ENCODE data around the gene TOR2A.

TOR2A gene

DNA sequence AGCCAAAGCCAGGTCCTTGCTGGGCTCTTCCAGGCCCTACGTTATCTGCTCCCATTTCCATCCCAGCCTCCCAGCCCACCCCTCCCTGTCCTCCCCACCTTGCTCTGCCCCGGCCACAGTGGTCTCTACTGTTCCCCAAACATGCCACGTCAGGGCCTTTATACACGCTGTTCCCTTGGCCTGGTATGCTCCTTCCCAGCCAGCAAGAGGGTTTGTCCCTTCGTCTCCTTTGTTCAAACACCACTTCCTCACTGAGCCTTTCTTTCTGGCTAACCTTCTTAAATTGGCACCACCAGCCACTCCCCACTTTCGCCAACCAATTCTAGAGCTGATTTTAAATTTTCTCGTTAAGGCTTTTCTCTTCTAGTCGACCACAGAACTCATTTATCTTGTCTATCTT is 33.6 kb upstream of the TOR2A start:
- no peak overlapping the region for H3K4me3 ChIP-seq (ENCODE audit: low read depth, low read length)
- TF ChIP-seq, protein P1, sequence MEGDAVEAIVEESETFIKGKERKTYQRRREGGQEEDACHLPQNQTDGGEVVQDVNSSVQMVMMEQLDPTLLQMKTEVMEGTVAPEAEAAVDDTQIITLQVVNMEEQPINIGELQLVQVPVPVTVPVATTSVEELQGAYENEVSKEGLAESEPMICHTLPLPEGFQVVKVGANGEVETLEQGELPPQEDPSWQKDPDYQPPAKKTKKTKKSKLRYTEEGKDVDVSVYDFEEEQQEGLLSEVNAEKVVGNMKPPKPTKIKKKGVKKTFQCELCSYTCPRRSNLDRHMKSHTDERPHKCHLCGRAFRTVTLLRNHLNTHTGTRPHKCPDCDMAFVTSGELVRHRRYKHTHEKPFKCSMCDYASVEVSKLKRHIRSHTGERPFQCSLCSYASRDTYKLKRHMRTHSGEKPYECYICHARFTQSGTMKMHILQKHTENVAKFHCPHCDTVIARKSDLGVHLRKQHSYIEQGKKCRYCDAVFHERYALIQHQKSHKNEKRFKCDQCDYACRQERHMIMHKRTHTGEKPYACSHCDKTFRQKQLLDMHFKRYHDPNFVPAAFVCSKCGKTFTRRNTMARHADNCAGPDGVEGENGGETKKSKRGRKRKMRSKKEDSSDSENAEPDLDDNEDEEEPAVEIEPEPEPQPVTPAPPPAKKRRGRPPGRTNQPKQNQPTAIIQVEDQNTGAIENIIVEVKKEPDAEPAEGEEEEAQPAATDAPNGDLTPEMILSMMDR (IDR thresholded peaks at IDR 0.05; ENCODE audit: insufficient read depth, low read depth, low read length, missing control alignments): no peak
- no peak for DNase-seq (ENCODE audit: low read depth)

DNA sequence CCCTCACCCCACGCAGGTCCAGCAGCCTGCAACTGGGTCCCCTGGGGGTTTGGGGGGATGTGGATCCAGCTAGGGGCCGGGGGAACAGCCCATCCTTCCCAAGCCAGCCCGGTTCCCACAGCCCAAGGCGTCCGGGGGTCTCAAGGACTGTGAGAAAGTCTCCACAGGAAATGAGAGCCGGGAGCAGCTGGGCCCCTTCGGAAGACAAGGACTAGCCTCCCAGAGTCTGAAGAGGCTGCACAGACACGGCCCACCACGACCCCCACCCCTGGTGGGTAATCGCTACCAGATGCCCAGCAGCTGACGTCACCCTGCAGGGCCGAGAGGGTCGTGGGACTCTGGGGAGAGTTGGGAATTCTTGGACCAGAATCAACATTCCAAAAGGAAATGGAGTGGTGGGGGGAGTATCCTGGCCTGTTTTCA is 32.8 kb upstream of the TOR2A start:
- TF ChIP-seq, protein P1 (IDR thresholded peaks at IDR 0.05; ENCODE audit: insufficient read depth, low read depth, low read length, missing control alignments): no peak
- no peak overlapping the region for H3K4me3 ChIP-seq (ENCODE audit: low read depth, low read length)
- no peak for DNase-seq (ENCODE audit: low read depth)

DNA sequence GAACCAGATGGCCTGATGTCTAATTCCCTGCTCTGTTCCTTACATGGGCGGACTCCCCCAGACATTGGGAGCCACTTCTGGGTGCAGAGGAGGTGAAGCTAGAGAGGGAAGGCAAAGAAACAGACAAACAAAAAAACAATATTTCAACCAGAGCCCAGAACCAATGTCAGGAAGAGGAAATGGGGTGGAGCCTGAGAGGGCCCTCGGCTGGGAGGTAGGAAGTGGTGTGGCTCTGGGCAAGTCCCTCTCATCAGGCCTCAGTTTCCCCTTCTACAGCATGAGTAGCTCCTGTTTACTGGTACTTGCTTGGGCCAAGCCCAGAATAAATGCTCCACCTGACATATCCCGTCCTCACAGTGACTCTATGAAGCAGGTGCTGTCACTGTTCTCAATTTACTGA is 32.3 kb upstream of the TOR2A start:
- TF ChIP-seq, protein P1 (IDR thresholded peaks at IDR 0.05; ENCODE audit: insufficient read depth, low read depth, low read length, missing control alignments): no peak
- H3K4me3 ChIP-seq (ENCODE audit: low read depth, low read length): no peak overlapping the region
- no peak for DNase-seq (ENCODE audit: low read depth)

DNA sequence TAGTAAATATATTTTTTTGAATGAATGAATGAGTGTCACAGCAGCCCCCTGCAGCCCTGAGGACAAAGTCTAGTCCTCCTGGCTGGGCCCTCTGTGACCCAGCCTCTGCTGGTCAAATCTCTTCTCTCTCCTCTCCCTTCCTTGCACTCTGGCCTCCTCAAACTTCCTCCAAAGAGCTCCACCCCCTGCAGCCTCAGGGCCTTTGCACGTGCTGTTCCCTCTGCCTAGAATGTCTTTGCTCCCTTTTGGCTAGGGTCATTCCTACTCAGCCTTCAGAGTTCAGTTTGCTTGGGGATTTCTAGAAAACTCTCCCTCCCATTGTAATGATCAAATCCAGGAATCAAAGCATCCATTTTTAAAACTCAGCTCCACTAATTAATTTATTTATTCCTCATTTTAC is 30.3 kb upstream of the TOR2A start:
- TF ChIP-seq, protein P1 (IDR thresholded peaks at IDR 0.05; ENCODE audit: insufficient read depth, low read depth, low read length, missing control alignments): no peak
- H3K4me3 ChIP-seq (ENCODE audit: low read depth, low read length): no peak overlapping the region
- DNase-seq (ENCODE audit: low read depth): no peak

DNA sequence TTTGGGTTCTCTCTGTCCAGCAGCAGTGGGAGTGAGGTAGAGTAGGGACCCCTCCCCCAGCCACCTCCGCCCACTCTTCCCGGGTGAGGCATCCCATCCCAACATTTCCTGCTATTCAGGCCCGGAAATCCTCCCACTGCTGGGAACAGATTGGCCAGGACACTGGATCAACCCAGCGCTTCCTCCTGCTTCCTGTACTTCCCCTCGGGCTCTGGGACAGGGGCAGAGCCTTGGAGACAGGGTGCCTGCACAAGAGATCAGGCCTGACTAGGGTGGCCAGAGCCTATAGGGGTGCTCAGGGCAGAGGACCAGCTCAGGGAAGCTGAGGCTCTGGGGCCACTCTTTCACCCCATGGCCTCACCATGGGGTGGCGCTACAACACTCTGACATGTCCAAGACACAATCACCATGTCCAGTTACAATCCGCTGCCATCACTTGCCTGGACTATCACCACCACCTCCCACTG is 28.9 kb upstream of the TOR2A start:
- peak; percentile 51 for DNase-seq (ENCODE audit: low read depth)
- TF ChIP-seq, protein P1 (IDR thresholded peaks at IDR 0.05; ENCODE audit: insufficient read depth, low read depth, low read length, missing control alignments): peak; percentile 42
- no peak overlapping the region for H3K4me3 ChIP-seq (ENCODE audit: low read depth, low read length)

DNA sequence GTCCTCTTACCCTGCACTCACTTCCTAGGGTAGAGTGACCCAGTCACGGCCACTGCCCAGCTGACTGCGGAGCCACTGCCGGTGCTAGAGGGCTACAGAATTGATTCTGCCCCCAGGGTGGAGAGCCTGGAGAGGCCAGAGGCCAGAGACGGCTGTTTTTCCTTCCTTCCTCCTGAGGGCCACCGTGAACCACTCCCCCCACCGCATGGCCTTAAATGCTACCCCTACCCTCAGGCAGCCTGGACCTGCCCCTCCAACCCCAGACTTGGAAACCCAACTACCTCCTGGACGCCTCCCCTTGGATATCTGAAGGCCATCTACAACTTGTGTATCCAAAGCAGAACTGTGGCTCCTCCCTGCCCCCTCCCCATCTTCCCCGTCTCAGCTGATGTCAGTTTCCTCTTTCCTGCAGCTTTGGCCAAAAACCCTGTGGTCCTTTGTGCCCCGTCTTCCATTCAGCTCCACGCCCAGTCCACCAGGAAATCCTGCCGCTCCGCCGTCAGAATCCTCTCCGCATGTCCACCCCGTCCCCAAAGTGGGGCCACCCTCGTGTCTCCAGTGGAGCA is 27.1 kb upstream of the TOR2A start:
- no peak overlapping the region for H3K4me3 ChIP-seq (ENCODE audit: low read depth, low read length)
- TF ChIP-seq, protein P1 (IDR thresholded peaks at IDR 0.05; ENCODE audit: insufficient read depth, low read depth, low read length, missing control alignments): no peak
- DNase-seq (ENCODE audit: low read depth): no peak

DNA sequence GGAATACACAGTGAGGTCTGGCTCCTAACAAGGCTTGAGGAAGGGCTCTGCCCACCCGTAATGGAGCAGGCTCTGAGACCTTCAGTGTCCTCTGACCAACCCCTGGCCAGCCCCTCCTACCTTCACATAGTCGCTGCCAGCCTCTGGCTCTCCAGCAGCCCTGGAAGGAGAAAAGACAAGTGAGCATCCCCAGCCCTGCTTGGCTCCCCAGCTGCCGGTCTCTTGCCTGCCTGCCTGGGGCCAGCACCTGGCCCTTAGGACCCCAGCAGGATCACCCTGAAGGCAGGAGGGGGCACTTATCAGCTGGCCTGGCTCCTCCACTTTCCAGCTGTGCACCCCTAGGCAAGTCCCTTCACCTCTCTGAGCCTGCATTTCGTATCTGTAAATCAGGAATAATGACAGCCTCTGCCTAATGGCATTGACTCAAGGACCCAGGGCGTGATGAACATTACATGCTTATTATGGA is 26.4 kb upstream of the TOR2A start:
- H3K4me3 ChIP-seq (ENCODE audit: low read depth, low read length): no peak overlapping the region
- TF ChIP-seq, protein P1 (IDR thresholded peaks at IDR 0.05; ENCODE audit: insufficient read depth, low read depth, low read length, missing control alignments): no peak
- no peak for DNase-seq (ENCODE audit: low read depth)
